Panc1 (cell line): Measurements from ENCODE around the gene SYCP2. TPM values are rescaled to one million over a fixed set of nuclear protein-coding genes. Genes with fewer than 3 reads are reported as not detected.

Source experiments
- ATAC-seq: fragments of 200-7000 bp; cut with Tn5 transposase; 2 replicates; pipeline ENCODE4 v1.9.1; 2020; ENCODE audit warnings: mild to moderate bottlenecking, moderate library complexity
- BruUV-seq: library from RNA; stranded (reverse); fragments of 400-500 nt; replicated peaks from 2 replicates; lab custom pipeline; 2021; lab: Mats Ljungman, UMichigan
- CTCF ChIA-PET: fragments of 300-600 bp; sonication (Branson Sonifier 250); formaldehyde crosslinking; loops from one replicate; lab custom pipeline; 2022; ENCODE audit warnings: antibody characterized with exemption; lab: Charles Lee
- POLR2A ChIA-PET: fragments of 300-600 bp; sonication (Branson Sonifier 250); formaldehyde crosslinking; loops from one replicate; lab custom pipeline; 2022; ENCODE audit warnings: antibody characterized with exemption; lab: Charles Lee
- DNase-seq: peaks from one replicate; pipeline ENCODE4 v3.0.0-alpha.2; 2010; ENCODE audit warnings: low read depth, low spot score
- H3K27ac ChIP-seq: 2 replicates; pipeline ENCODE4 v1.5.1; 2011; ENCODE audit warnings: mild to moderate bottlenecking, low read length, inconsistent platforms
- H3K27me3 ChIP-seq: fragments of 200-500 bp; sonication (Bioruptor generic); 2 replicates; pipeline ENCODE4 v1.6.0; 2014; ENCODE audit warnings: low read length, inconsistent platforms; ENCODE audit not compliant: control insufficient read depth, insufficient read depth
- H3K36me3 ChIP-seq: fragments of 200-500 bp; sonication (Bioruptor generic); 2 replicates; pipeline ENCODE4 v1.5.1; 2014; ENCODE audit warnings: inconsistent platforms, mild to moderate bottlenecking, low read length, moderate library complexity; ENCODE audit not compliant: control insufficient read depth, insufficient read depth
- H3K4me1 ChIP-seq: 2 replicates; pipeline ENCODE4 v1.5.1; 2011; ENCODE audit warnings: inconsistent platforms, mild to moderate bottlenecking, low read length, moderate library complexity; ENCODE audit not compliant: control insufficient read depth, insufficient read depth
- H3K4me3 ChIP-seq, 2 experiments: 2 replicates each; pipeline ENCODE4 v1.5.1; 2011 to 2012; ENCODE audit warnings: low read depth in 2 of 2, low read length in 2 of 2, mild to moderate bottlenecking in 2 of 2, inconsistent platforms in 1 of 2, moderate library complexity in 1 of 2
- H3K9me3 ChIP-seq: fragments of 200-500 bp; sonication (Bioruptor generic); 2 replicates; pipeline ENCODE4 v1.5.1; 2014; ENCODE audit warnings: low read depth, mild to moderate bottlenecking, inconsistent platforms, low read length, moderate library complexity; ENCODE audit not compliant: control insufficient read depth, insufficient read depth
- CTCF ChIP-seq: fragments of 450-650 bp; IDR thresholded peaks from 2 replicates; pipeline ENCODE4 v1.5.1; 2017; ENCODE audit warnings: mild to moderate bottlenecking
- POLR2AphosphoS5 ChIP-seq: IDR thresholded peaks from 2 replicates; pipeline ENCODE4 v1.6.1; 2012; ENCODE audit warnings: mild to moderate bottlenecking, low read depth, low read length, moderate library complexity
- REST ChIP-seq, 2 experiments: IDR thresholded peaks; 2 replicates each; pipeline ENCODE4 v1.6.1; 2011 to 2012; ENCODE audit warnings: low read depth in 2 of 2, control low read depth in 1 of 2, low read length in 1 of 2, mild to moderate bottlenecking in 1 of 2, moderate library complexity in 1 of 2; ENCODE audit not compliant: insufficient read depth in 1 of 2
- SIN3A ChIP-seq: IDR thresholded peaks from 2 replicates; pipeline ENCODE4 v1.6.1; 2012; ENCODE audit warnings: low read depth, mild to moderate bottlenecking, low read length, moderate library complexity, borderline replicate concordance; ENCODE audit not compliant: insufficient read depth
- TCF7L2 ChIP-seq: IDR thresholded peaks from 2 replicates; pipeline ENCODE4 v1.6.1; 2011; ENCODE audit warnings: mild to moderate bottlenecking, low read depth, low read length, inconsistent platforms
- in situ Hi-C: cut with HindIII; loops from 2 replicates; pipeline ENCODE4 v1.10.0; 2016; ENCODE audit warnings: low sequenced_read_pairs, low pct_unique_long_range_greater_than_20kb
- intact Hi-C: fragments of 100-400 bp; cut with micrococcal nuclease; formaldehyde crosslinking; loops from one replicate; pipeline ENCODE4 v1.10.0; 2022; ENCODE audit not compliant: unreplicated experiment
- total RNA-seq: library from RNA; stranded (reverse); gene quantifications from one replicate; pipeline ENCODE4 v1.2.1, GENCODE V29; 2021; ENCODE audit not compliant: unreplicated experiment

The SYCP2 gene
- total RNA-seq, 1 experiment from 2014 or later, result 39.7 TPM

- Histone ChIP-seq H3K4me1 (no peaks in the 10 kb centered on the region), H3K4me3 (no peak overlapping the region), H3K27ac (no peak overlapping the region), H3K9me3 (no peaks in the 10 kb centered on the region), H3K27me3 (no peaks in the 10 kb centered on the region; the same call in 1 of the 2 replicates), H3K36me3 (no peaks in the 10 kb centered on the region)
- intact Hi-C loops, result no loop called here
- POLR2A ChIA-PET, result no interaction called here
- no peak for DNase-seq
- no peak for ATAC-seq
- TF ChIP-seq TCF7L2, result no peak
- TF ChIP-seq CTCF, result no peak
- no peak for TF ChIP-seq SIN3A
- no peak for TF ChIP-seq POLR2AphosphoS5
- no peak for TF ChIP-seq REST (IDR thresholded peaks at IDR 0.05; ENCODE audit: insufficient read depth in 1 of 2, low read depth in 2 of 2, low read length in 1 of 2)
- CTCF ChIA-PET, result no interaction called here
- in situ Hi-C loops, result no loop called here
- BruUV-seq, result no TSS peak
These were observed 111.6 kb downstream of the SYCP2 start for GRCh38 chr20:59821788-59822187.

GRCh38 chr20:59821201-59821600 lies 112.2 kb downstream of the SYCP2 start:
- DNase-seq, result no peak
- no peak for ATAC-seq
- no peak overlapping the region for H3K4me3 ChIP-seq
- H3K27me3 ChIP-seq, result no peaks in the 10 kb centered on the region; the same call in 1 of the 2 replicates
- H3K27ac ChIP-seq, result no peak overlapping the region
- intact Hi-C loops (no loop called here), in situ Hi-C loops (no loop called here)
- no peaks in the 10 kb centered on the region for H3K9me3 ChIP-seq
- H3K4me1 ChIP-seq, result no peaks in the 10 kb centered on the region
- CTCF ChIA-PET, result no interaction called here
- POLR2A ChIA-PET, result no interaction called here
- no peaks in the 10 kb centered on the region for H3K36me3 ChIP-seq
- no TSS peak for BruUV-seq
- no peak for TF ChIP-seq POLR2AphosphoS5
- TF ChIP-seq REST (IDR thresholded peaks at IDR 0.05; ENCODE audit: insufficient read depth in 1 of 2, low read depth in 2 of 2, low read length in 1 of 2), result no peak
- TF ChIP-seq TCF7L2, result no peak
- no peak for TF ChIP-seq SIN3A
- TF ChIP-seq CTCF, result no peak
